MM.1S (cell line): ENCODE results near the gene IFRD2.

Experiments used
- EZH2 ChIP-seq: fragments of 300-600 bp; sonication (generic); optimal IDR thresholded peaks from 2 replicates; pipeline ENCODE3; 2017; ENCODE audit warnings: low read depth, mild to moderate bottlenecking, antibody characterized with exemption, low read length, mixed read lengths
- EZH2phosphoT487 ChIP-seq: fragments of 300-600 bp; sonication (generic); IDR thresholded peaks from 2 replicates; pipeline ENCODE4 v1.6.1; 2018; ENCODE audit warnings: antibody characterized with exemption, low read length
- TF ChIP-seq, protein P1 (sequence below): fragments of 300-600 bp; sonication (generic); IDR thresholded peaks from 2 replicates; pipeline ENCODE4 v1.5.1; 2016; ENCODE audit warnings: antibody characterized with exemption, low read length, mixed read lengths

DNA sequence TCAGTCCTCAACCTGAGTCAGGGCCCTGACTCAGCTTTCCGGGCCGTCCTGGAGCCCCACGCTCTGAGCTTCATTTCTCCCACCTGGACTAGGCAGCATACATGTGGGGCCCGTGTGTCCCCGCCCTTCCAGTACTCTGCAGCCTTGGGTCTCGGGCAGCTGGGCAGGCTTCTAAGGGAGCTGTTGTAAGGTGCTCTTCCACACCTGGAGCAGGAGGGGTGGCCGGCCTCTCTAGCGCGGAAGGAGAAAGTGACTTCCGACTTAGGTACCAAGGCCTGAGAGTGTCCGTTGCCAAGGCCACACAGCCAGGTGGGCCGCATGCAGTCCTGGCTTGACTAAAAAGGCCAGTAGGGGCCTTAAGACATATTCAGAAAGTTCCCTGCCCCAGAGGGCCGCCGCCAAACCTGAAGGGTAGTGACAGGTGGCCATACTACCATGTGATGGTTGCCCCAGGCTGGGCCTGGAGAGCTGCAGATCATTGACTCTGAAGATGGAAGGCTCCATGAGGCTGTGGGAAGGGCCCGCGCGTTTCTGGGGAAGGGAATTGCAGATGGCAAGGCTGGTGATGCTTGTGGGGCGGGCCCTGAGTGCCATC is 32.7 kb downstream of the IFRD2 start:
- TF ChIP-seq, protein P1, sequence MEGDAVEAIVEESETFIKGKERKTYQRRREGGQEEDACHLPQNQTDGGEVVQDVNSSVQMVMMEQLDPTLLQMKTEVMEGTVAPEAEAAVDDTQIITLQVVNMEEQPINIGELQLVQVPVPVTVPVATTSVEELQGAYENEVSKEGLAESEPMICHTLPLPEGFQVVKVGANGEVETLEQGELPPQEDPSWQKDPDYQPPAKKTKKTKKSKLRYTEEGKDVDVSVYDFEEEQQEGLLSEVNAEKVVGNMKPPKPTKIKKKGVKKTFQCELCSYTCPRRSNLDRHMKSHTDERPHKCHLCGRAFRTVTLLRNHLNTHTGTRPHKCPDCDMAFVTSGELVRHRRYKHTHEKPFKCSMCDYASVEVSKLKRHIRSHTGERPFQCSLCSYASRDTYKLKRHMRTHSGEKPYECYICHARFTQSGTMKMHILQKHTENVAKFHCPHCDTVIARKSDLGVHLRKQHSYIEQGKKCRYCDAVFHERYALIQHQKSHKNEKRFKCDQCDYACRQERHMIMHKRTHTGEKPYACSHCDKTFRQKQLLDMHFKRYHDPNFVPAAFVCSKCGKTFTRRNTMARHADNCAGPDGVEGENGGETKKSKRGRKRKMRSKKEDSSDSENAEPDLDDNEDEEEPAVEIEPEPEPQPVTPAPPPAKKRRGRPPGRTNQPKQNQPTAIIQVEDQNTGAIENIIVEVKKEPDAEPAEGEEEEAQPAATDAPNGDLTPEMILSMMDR: no peak
- TF ChIP-seq EZH2 (no peak), EZH2phosphoT487 (no peak)
